ENCODE measurements around the gene NISCH.

DNA sequence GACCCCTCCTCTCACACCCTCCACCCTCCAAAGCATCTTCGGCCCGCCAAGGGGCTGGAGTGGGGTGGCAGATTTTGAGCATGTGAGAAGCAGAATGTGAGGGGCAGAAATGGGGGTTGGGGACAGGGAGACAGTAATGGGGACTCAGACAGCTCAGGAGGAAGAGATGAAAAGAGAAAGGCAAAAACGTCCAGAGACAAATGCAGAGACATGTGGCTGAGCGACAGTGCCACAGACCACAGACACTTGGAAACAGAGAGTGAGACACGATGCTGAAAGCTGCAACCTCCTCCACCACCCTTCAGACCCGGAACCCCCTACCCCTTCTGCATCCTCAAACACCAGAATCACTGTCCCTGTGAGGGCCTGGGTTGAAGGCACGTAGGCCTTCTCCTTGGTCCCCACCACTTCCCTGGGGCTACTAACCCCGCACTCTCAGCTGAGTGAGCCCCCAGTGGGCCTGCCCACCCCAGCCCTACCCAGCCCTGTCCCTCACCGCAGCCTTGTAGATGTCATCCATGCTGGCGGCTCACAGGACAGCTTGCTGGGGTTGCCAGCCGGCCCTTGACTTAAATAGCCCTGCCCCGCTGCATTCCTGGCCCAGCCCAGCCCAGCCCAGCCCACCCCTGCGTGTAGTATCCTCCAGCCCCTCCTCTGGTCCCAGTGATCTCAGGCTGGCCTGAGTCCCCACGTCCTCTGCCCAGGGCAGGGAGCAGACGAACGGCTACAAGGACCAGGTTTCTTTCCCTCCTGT, 1.7 kb upstream of the NISCH start, which contains the start of gene TNNC1:
- TF ChIP-seq, protein P1, sequence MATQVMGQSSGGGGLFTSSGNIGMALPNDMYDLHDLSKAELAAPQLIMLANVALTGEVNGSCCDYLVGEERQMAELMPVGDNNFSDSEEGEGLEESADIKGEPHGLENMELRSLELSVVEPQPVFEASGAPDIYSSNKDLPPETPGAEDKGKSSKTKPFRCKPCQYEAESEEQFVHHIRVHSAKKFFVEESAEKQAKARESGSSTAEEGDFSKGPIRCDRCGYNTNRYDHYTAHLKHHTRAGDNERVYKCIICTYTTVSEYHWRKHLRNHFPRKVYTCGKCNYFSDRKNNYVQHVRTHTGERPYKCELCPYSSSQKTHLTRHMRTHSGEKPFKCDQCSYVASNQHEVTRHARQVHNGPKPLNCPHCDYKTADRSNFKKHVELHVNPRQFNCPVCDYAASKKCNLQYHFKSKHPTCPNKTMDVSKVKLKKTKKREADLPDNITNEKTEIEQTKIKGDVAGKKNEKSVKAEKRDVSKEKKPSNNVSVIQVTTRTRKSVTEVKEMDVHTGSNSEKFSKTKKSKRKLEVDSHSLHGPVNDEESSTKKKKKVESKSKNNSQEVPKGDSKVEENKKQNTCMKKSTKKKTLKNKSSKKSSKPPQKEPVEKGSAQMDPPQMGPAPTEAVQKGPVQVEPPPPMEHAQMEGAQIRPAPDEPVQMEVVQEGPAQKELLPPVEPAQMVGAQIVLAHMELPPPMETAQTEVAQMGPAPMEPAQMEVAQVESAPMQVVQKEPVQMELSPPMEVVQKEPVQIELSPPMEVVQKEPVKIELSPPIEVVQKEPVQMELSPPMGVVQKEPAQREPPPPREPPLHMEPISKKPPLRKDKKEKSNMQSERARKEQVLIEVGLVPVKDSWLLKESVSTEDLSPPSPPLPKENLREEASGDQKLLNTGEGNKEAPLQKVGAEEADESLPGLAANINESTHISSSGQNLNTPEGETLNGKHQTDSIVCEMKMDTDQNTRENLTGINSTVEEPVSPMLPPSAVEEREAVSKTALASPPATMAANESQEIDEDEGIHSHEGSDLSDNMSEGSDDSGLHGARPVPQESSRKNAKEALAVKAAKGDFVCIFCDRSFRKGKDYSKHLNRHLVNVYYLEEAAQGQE (IDR thresholded peaks at IDR 0.05; ENCODE audit: low read depth) = no peak
- TF ChIP-seq EP300 (IDR thresholded peaks at IDR 0.05; ENCODE audit: borderline replicate concordance) (no peak), CREB1 (IDR thresholded peaks at IDR 0.05; ENCODE audit: low read depth) (no peak), TCF12 (IDR thresholded peaks at IDR 0.05; ENCODE audit: low read depth) (no peak), TAF1 (IDR thresholded peaks at IDR 0.05; ENCODE audit: low read depth) (no peak), YY1 (IDR thresholded peaks at IDR 0.05; ENCODE audit: low read depth) (no peak), RAD21 (IDR thresholded peaks at IDR 0.05; ENCODE audit: low read depth) (no peak), EGR1 (IDR thresholded peaks at IDR 0.05) (no peak)
- TF ChIP-seq, protein P2, sequence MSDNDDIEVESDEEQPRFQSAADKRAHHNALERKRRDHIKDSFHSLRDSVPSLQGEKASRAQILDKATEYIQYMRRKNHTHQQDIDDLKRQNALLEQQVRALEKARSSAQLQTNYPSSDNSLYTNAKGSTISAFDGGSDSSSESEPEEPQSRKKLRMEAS (IDR thresholded peaks at IDR 0.05) = no peak
- TF ChIP-seq, protein P3, sequence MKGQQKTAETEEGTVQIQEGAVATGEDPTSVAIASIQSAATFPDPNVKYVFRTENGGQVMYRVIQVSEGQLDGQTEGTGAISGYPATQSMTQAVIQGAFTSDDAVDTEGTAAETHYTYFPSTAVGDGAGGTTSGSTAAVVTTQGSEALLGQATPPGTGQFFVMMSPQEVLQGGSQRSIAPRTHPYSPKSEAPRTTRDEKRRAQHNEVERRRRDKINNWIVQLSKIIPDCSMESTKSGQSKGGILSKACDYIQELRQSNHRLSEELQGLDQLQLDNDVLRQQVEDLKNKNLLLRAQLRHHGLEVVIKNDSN (IDR thresholded peaks at IDR 0.05) = no peak

Measured in Ishikawa (cell line).